Right lobe of liver (tissue), 4 donors: ENCODE results near the gene OPRM1.

ENCODE experiments used
- CTCF ChIP-seq, 4 donors: fragments of 200-600 bp in 3 of 4; fragments of 450-650 bp in 1 of 4; IDR thresholded peaks; one replicate each; pipeline versions ENCODE4 v1.5.1 to v1.8.0; 2016 to 2022; ENCODE audit warnings: antibody characterized with exemption in 4 of 4, mild to moderate bottlenecking in 2 of 4
- POLR2A ChIP-seq: fragments of 450-650 bp; IDR thresholded peaks from one replicate; pipeline ENCODE4 v1.6.1; 2017; ENCODE audit warnings: antibody characterized with exemption, mild to moderate bottlenecking
- donor health status: DM: no; HTN: no; CAD: no.
- donor health status: DM: no; HTN: no; CAD: no.
- donor health status: DM: no; HTN: yes; CAD: no.

GRCh38 chr6:154228521-154228905, 189.5 kb downstream of the OPRM1 start:
- TF ChIP-seq CTCF (IDR thresholded peaks at IDR 0.05) (no peak), POLR2A (no peak)
